SK-N-SH (cell line): ENCODE data around the gene NHSL1.

Experiments used
- CTCF ChIP-seq: fragments of 200-600 bp; sonication (generic); IDR thresholded peaks from 2 replicates; pipeline ENCODE4 v1.6.1; 2017; ENCODE audit warnings: antibody characterized with exemption, mild to moderate bottlenecking, moderate library complexity
- EP300 ChIP-seq, 2 experiments: IDR thresholded peaks; 2 replicates each; pipeline versions ENCODE4 v1.4.0 to v1.6.1; 2012; ENCODE audit warnings: borderline replicate concordance in 1 of 2, low read depth in 1 of 2, low read length in 1 of 2
- EZH2phosphoT487 ChIP-seq: fragments of 200-600 bp; sonication (generic); IDR thresholded peaks from 2 replicates; pipeline ENCODE4 v1.6.1; 2017; ENCODE audit warnings: low read depth, mixed run types, mild to moderate bottlenecking, antibody characterized with exemption, moderate library complexity, borderline replicate concordance
- GATA2 ChIP-seq: sonication (generic); formaldehyde crosslinking; IDR thresholded peaks from 2 replicates; pipeline ENCODE4 v1.5.0; 2020; ENCODE audit warnings: mild to moderate bottlenecking, missing genetic modification reagents
- JUND ChIP-seq: IDR thresholded peaks from 2 replicates; pipeline ENCODE4 v1.4.0; 2012
- NFIC ChIP-seq: IDR thresholded peaks from 2 replicates; pipeline ENCODE4 v1.4.0; 2012; ENCODE audit warnings: borderline replicate concordance
- NRF1 ChIP-seq: IDR thresholded peaks from 2 replicates; pipeline ENCODE4 v1.6.1; 2012; ENCODE audit warnings: low read depth, mild to moderate bottlenecking, low read length
- POLR2AphosphoS5 ChIP-seq: IDR thresholded peaks from 2 replicates; pipeline ENCODE4 v1.6.1; 2012; ENCODE audit warnings: low read depth, low read length
- REST ChIP-seq: IDR thresholded peaks from 2 replicates; pipeline ENCODE4 v1.6.1; 2012; ENCODE audit warnings: mild to moderate bottlenecking, low read depth, low read length, moderate library complexity
- TAF1 ChIP-seq: IDR thresholded peaks from 2 replicates; pipeline ENCODE4 v1.6.1; 2012; ENCODE audit warnings: low read depth, mild to moderate bottlenecking, low read length, moderate library complexity, borderline replicate concordance
- YY1 ChIP-seq: IDR thresholded peaks from 2 replicates; pipeline ENCODE4 v1.4.0; 2012; ENCODE audit warnings: low read depth, mild to moderate bottlenecking
- TF ChIP-seq, protein P1 (sequence below): fragments of 150-350 bp; IDR thresholded peaks from 2 replicates; pipeline ENCODE4 v1.6.1; 2017; ENCODE audit warnings: antibody characterized with exemption, low read length, low read depth, borderline replicate concordance
- TF ChIP-seq, protein P2 (sequence below): IDR thresholded peaks from 2 replicates; pipeline ENCODE4 v1.4.0; 2012; ENCODE audit warnings: low read depth, borderline replicate concordance

DNA sequence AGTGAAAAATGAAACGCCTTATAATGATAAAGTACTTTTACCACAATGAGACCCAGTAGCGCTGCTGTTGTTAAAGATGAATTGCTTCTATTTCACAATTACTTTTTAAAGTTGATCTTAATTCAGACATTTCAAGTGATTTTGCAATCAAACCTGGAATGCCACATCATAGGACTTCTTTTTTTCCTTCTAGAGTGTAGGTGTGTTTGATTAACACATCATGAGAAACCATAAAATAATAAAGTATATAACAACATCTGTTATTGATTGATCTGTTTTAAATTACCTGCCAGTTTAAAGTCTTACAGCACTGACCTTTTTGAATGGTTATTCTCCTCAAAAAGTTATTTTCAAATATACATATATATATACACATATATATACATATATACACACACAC, 56.6 kb downstream of the NHSL1 start:
- TF ChIP-seq CTCF (no peak), EP300 (IDR thresholded peaks at IDR 0.05; ENCODE audit: borderline replicate concordance in 1 of 2, low read depth in 1 of 2, low read length in 1 of 2) (no peak), JUND (no peak), NFIC (no peak), NRF1 (no peak), TAF1 (no peak), POLR2AphosphoS5 (no peak), EZH2phosphoT487 (no peak), REST (no peak), YY1 (no peak), GATA2 (no peak)
- TF ChIP-seq, protein P1, sequence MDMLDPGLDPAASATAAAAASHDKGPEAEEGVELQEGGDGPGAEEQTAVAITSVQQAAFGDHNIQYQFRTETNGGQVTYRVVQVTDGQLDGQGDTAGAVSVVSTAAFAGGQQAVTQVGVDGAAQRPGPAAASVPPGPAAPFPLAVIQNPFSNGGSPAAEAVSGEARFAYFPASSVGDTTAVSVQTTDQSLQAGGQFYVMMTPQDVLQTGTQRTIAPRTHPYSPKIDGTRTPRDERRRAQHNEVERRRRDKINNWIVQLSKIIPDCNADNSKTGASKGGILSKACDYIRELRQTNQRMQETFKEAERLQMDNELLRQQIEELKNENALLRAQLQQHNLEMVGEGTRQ: no peak
- TF ChIP-seq, protein P2, sequence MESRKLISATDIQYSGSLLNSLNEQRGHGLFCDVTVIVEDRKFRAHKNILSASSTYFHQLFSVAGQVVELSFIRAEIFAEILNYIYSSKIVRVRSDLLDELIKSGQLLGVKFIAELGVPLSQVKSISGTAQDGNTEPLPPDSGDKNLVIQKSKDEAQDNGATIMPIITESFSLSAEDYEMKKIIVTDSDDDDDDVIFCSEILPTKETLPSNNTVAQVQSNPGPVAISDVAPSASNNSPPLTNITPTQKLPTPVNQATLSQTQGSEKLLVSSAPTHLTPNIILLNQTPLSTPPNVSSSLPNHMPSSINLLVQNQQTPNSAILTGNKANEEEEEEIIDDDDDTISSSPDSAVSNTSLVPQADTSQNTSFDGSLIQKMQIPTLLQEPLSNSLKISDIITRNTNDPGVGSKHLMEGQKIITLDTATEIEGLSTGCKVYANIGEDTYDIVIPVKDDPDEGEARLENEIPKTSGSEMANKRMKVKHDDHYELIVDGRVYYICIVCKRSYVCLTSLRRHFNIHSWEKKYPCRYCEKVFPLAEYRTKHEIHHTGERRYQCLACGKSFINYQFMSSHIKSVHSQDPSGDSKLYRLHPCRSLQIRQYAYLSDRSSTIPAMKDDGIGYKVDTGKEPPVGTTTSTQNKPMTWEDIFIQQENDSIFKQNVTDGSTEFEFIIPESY: no peak
